Epithelial cell of esophagus (primary cell): Measurements from ENCODE around the gene GLRX5.
"Not testable (repeated sequence)": the region's sequence is repeated elsewhere in the genome, so short reads cannot be mapped to it uniquely, and the experiment has no call there.

Experiments
- DNase-seq: peaks from one replicate; pipeline ENCODE4 v3.0.0; 2010; ENCODE audit warnings: low read depth
- H3K4me3 ChIP-seq: 2 replicates; pipeline ENCODE4 v1.5.1; 2011; ENCODE audit warnings: mild to moderate bottlenecking, low read length, control low read depth
- CTCF ChIP-seq: IDR thresholded peaks from 2 replicates; pipeline ENCODE4 v1.5.1; 2011; ENCODE audit warnings: low read depth, mild to moderate bottlenecking, low read length, control low read depth, inconsistent platforms; ENCODE audit not compliant: insufficient read depth; ENCODE audit errors: missing control alignments

Gene GLRX5

GRCh38 chr14:95505030-95505589 is 29.7 kb upstream of the GLRX5 start:
- TF ChIP-seq CTCF = no peak
- H3K4me3 ChIP-seq = no peak overlapping the region
- DNase-seq = no peak

- H3K4me3 ChIP-seq = no peak overlapping the region
- TF ChIP-seq CTCF = no peak
- peak; percentile 97 for DNase-seq
These were observed 27.7 kb upstream of the GLRX5 start for GRCh38 chr14:95507174-95507573.

- no peak overlapping the region for H3K4me3 ChIP-seq
- DNase-seq = peak; percentile 75
- TF ChIP-seq CTCF = no peak
These were observed 27.1 kb upstream of the GLRX5 start for GRCh38 chr14:95507701-95508103.

GRCh38 chr14:95508377-95508776 is 26.5 kb upstream of the GLRX5 start:
- DNase-seq = no peak
- no peak for TF ChIP-seq CTCF
- H3K4me3 ChIP-seq = no peak overlapping the region

GRCh38 chr14:95509495-95509894 is 25.4 kb upstream of the GLRX5 start:
- H3K4me3 ChIP-seq = no peak overlapping the region
- DNase-seq = no peak
- no peak for TF ChIP-seq CTCF

DNA sequence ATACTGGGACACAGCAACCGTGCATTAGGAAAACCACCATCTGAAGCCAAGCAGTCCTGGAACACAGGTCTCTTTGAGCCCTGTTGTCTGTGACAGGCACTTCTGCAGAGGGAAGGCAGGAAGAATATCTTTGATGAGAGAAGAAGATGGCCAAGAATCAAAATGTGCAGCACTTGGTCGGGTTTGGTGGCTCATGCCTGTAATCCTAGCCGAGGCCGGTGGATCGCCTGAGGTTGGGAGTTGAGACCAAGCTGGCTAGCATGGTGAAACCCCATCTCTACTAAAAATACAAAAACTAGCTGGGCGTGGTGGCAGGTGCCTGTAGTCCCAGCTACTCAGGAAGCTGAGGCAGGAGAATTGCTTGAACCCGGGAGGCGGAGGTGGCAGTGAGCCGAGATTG is 24.5 kb upstream of the GLRX5 start:
- H3K4me3 ChIP-seq, DNase-seq: not testable (repeated sequence)

GRCh38 chr14:95510804-95511203 is 24.0 kb upstream of the GLRX5 start:
- H3K4me3 ChIP-seq = no peak overlapping the region
- DNase-seq = no peak
- no peak for TF ChIP-seq CTCF

- no peak for DNase-seq
- no peak for TF ChIP-seq CTCF
- H3K4me3 ChIP-seq = no peak overlapping the region
These were observed 23.2 kb upstream of the GLRX5 start for GRCh38 chr14:95511687-95512086.
